Thoracic aorta (tissue), 2 donors: ENCODE data around the gene MORN4. TPM values are rescaled to one million over a fixed set of nuclear protein-coding genes. Genes with fewer than 3 reads are reported as not detected.
A peak's percentile ranks its signal among the peaks of the same experiment; 100 is the strongest.

ENCODE experiments used
- ATAC-seq: fragments of 150-250 bp; one replicate; pipeline ENCODE4 v1.8.0; 2017; ENCODE audit warnings: low read depth; ENCODE audit not compliant: insufficient number of reproducible peaks, low FRiP score
- DNase-seq: peaks from one replicate; pipeline ENCODE4 v3.0.0-alpha.2; 2020; ENCODE audit warnings: low spot score
- H3K27ac ChIP-seq, 2 donors: fragments of 200-600 bp; sonication (generic); 1 replicate in 1 of 2; 2 replicates in 1 of 2; pipeline ENCODE4 v1.5.1; 2016; ENCODE audit warnings: mild to moderate bottlenecking in 2 of 2, moderate library complexity in 2 of 2
- H3K27me3 ChIP-seq: fragments of 200-600 bp; sonication (generic); replicated peaks from 2 replicates; pipeline ENCODE4 v1.6.0; 2016; ENCODE audit warnings: mild to moderate bottlenecking; ENCODE audit not compliant: insufficient read depth
- H3K36me3 ChIP-seq: fragments of 200-600 bp; sonication (generic); one replicate; pipeline ENCODE4 v1.5.1; 2016
- H3K4me1 ChIP-seq, 2 donors: fragments of 200-600 bp; sonication (generic); 1 replicate in 1 of 2; 2 replicates in 1 of 2; pipeline versions ENCODE4 v1.5.1 to v1.6.0; 2016; ENCODE audit warnings: low read depth in 2 of 2, mild to moderate bottlenecking in 1 of 2; ENCODE audit not compliant: control insufficient read depth in 1 of 2
- H3K4me3 ChIP-seq: fragments of 200-600 bp; sonication (generic); 2 replicates; pipeline ENCODE4 v1.5.1; 2016; ENCODE audit warnings: mild to moderate bottlenecking
- H3K9me3 ChIP-seq: fragments of 200-600 bp; sonication (generic); 2 replicates; pipeline ENCODE4 v1.5.1; 2016
- total RNA-seq, 2 donors: library from RNA; depleted of rRNA; stranded (reverse); fragments of >200 nt; gene quantifications; one replicate each; pipeline versions ENCODE4 v1.1.0 to v1.2.3, GENCODE V29; 2016
- TF ChIP-seq, protein P1 (sequence below): fragments of 200-600 bp; sonication (generic); IDR thresholded peaks from one replicate; pipeline ENCODE4 v1.5.1; 2019; ENCODE audit warnings: antibody characterized with exemption

The MORN4 gene
- total RNA-seq: 1 to 10 TPM; 3.5 to 6.6 TPM

DNA sequence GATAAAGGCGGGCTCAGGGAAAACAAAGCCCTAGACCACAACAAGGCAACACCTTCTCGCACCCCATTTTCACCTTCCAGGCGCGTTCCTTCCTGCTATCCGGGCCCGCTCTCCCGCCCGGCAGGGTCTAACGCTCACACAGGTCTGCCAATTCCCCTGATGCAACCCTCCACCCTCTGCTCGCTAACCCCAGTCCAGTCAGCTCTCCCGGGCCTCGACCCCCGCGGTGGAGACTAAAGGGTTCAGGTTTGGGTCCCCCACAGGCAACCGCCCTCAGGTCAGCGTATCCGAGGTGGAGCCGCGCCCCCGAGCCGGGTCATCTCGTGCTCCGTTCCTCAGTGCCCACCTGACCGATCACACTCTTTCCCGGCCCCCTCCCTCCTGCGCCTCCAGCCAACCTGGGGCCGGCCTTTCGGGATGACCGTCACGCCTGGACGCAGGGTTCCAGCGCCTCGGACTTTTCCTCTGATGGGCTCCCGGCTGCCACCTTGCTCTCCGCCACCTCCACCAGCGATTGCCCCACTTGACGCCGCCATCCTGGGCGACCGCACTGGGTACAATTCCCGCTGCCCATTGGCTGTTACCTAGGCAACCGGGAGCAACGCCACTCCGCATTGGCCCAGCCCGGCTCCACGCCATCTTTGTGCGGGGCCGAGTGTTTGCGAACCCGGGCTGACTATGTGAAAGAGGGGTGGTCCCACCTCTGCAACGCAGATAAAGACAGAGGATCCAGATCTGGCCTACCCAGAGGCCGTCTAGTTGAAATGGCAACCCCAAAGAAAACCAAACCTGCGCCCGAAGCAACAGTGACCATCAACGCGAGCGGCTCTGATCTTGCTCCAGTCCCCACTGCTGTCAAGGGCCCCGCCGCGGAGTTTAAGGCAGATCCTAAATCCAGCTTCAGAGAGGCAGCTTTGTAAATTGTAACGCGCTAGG is at the start of gene MORN4:
MORN4 (minus strand) TSS at position 552 of the 936 bp plus-strand sequence. CDS start 13,847 bp downstream, outside the sequence.
- ATAC-seq (peak; percentile 87), DNase-seq (peak; percentile 80)
- Histone ChIP-seq H3K27me3 (no peaks in the 10 kb centered on the region), H3K4me3 (peak within 1 kb of the TSS; percentile 87), H3K36me3 (no peaks in the 10 kb centered on the region), H3K27ac (no peak within 1 kb of the TSS), H3K4me1 (peaks cover 4 to 8% of the 10 kb centered on the region in 2 donors), H3K9me3 (no peaks in the 10 kb centered on the region)
- TF ChIP-seq, protein P1, sequence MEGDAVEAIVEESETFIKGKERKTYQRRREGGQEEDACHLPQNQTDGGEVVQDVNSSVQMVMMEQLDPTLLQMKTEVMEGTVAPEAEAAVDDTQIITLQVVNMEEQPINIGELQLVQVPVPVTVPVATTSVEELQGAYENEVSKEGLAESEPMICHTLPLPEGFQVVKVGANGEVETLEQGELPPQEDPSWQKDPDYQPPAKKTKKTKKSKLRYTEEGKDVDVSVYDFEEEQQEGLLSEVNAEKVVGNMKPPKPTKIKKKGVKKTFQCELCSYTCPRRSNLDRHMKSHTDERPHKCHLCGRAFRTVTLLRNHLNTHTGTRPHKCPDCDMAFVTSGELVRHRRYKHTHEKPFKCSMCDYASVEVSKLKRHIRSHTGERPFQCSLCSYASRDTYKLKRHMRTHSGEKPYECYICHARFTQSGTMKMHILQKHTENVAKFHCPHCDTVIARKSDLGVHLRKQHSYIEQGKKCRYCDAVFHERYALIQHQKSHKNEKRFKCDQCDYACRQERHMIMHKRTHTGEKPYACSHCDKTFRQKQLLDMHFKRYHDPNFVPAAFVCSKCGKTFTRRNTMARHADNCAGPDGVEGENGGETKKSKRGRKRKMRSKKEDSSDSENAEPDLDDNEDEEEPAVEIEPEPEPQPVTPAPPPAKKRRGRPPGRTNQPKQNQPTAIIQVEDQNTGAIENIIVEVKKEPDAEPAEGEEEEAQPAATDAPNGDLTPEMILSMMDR: no peak

DNA sequence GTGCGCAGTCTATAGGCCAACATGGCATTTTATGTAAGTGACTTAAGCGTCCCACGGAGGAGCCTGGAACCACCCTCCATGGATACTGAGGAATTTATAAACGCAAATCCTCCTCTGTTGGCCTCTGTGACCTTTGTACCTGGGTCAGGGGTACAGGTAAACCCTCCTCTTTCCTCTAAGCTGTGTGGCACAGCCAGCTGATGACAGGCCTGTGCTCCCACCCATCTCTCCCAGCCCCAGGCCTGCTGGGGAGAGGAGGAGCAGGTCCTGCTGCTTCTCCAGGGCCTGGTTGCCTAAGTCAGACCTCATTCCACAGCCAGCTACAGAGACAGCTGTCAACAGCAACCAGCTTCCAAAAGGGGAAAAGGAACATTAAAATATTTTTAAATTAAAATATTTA is 48.7 kb upstream of the MORN4 start:
- Histone ChIP-seq H3K4me3 (no peak overlapping the region), H3K4me1 (peaks cover 37 to 43% of the 10 kb centered on the region in 2 donors), H3K9me3 (no peaks in the 10 kb centered on the region), H3K27ac (no peak overlapping the region), H3K27me3 (no peaks in the 10 kb centered on the region), H3K36me3 (peaks cover 21% of the 10 kb centered on the region)
- ATAC-seq (no peak), DNase-seq (no peak)
- TF ChIP-seq, protein P1: no peak

DNA sequence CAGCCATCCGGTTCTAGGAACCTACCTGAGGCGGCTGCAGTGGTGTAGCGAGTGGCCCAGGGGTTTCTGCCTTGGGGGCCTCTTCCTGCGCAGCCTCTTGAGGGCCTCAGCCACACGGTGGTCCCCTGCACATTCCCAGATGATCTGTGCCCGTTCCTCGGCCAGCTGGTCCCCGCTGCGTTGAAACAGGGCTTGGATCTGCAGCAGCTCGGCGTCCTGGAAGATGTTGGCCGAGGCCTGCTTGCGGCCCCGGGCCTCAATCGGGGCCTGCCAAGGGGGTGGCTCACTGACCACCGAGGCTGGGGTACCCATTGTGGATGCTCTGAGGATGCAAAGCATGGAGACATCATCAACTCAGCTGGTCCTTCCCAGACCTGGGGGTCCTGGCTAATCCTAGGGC is 46.3 kb upstream of the MORN4 start:
- H3K4me3 ChIP-seq: no peak overlapping the region
- H3K27ac ChIP-seq: no peak overlapping the region
- TF ChIP-seq, protein P1: no peak
- H3K4me1 ChIP-seq: peaks cover 22 to 23% of the 10 kb centered on the region in 2 donors
- H3K27me3 ChIP-seq: no peaks in the 10 kb centered on the region
- no peaks in the 10 kb centered on the region for H3K9me3 ChIP-seq
- ATAC-seq (no peak), DNase-seq (no peak)
- peaks cover 39% of the 10 kb centered on the region for H3K36me3 ChIP-seq

DNA sequence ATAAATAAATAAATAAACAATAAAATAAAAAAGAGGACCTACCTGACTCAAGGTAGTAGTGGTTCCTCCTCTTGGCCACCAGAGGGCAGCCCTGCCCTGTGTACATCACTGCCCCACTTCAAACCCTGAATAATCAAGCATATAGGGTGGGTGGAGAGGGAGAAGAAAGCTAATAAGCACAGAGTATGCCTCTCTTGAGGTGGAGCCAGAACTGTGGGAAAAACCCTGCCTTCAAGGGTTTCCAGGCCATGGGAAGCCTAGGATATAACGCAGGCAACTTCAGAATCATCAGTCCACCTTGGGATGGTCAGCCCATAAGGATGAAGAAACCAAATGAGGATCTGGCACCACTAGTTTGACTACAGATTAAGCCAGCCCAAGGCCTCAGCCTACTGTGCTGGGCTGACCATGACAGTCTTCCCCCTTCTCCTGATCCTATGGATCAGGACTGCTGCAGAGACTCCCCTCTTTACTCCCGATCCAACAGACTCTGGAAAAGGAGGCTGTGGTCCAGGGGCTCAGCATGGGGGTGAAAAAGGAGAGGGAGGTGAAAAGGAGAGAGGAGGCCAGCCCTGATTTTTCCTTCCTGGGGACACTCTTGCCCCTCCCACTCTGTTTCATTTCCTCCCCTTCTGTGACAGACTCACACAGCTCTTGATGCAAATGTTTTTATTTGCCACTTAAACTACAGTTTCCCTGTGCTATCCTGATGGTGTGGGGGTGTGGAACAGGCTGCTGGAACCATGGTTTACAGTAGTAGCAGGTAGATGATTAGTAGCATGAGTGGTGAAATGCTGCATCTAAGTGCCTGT is 43.7 kb upstream of the MORN4 start:
- Histone ChIP-seq H3K4me1 (no peaks in the 10 kb centered on the region), H3K4me3 (no peak overlapping the region), H3K27ac (no peak overlapping the region), H3K27me3 (no peaks in the 10 kb centered on the region), H3K36me3 (peaks cover 48% of the 10 kb centered on the region), H3K9me3 (no peaks in the 10 kb centered on the region)
- no peak for ATAC-seq
- DNase-seq: no peak
- TF ChIP-seq, protein P1: peak; percentile 88

DNA sequence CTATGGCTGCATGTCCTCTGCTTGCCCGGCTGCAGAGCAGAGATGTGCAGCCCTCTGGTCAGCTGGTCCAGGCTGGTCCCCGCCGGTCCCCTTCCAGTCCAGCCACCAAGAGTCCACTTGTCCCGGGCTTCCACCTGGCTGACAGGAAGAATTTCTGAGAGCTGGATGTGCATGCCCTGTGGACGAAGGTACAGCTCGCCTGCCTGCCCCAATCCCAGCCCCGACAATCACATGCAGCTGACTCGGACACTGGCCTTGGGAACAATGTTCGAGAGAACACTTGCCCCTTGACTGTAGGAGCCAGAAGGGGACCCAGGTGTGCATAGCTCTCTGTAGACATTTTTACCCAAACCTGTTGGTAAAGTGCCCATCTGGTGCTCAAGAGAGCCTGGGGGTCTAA is 41.9 kb upstream of the MORN4 start:
- Histone ChIP-seq H3K27me3 (no peaks in the 10 kb centered on the region), H3K4me1 (no peaks in the 10 kb centered on the region), H3K9me3 (no peaks in the 10 kb centered on the region), H3K27ac (no peak overlapping the region), H3K4me3 (no peak overlapping the region), H3K36me3 (peaks cover 48% of the 10 kb centered on the region)
- DNase-seq (no peak), ATAC-seq (no peak)
- TF ChIP-seq, protein P1: no peak
